Activated CD4-positive, alpha-beta T cell treated with anti-CD3 and anti-CD28 coated beads for 48 hours (primary cell): ENCODE results near the gene LMNB1.
"Not testable (repeated sequence)": the region's sequence is repeated elsewhere in the genome, so short reads cannot be mapped to it uniquely, and the experiment has no call there.

ENCODE experiments used
- DNase-seq: peaks from one replicate; pipeline ENCODE4 v3.0.0-alpha.2; 2020

Gene LMNB1

GRCh38 chr5:126830061-126830460 lies 53.1 kb downstream of the LMNB1 start:
- DNase-seq, result no peak

DNA sequence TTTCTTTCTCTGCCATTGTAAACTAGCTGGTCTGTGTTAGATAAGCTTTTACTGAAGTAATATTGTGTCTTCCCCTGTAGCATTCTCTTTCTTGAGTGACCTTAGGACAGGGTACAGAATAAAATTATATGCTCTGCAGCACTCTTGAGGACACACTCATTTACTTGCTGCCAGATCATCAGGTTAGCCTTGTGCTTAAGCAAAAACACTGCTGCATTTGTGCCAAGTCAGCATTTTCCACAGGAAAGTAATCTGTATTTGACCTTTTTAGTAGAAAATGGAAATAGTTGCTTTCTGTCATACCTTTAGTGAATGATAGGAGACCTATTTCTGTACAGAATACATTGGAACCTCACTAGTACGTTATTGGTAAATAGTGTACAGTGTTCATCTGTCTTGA lies 54.2 kb downstream of the LMNB1 start:
- no peak for DNase-seq

GRCh38 chr5:126836778-126837177 lies 59.8 kb downstream of the LMNB1 start:
- no peak for DNase-seq

- DNase-seq, result no peak
Measured at GRCh38 chr5:126837242-126837641, 60.3 kb downstream of the LMNB1 start.

GRCh38 chr5:126837906-126838539 lies 61.1 kb downstream of the LMNB1 start:
- no peak for DNase-seq

DNA sequence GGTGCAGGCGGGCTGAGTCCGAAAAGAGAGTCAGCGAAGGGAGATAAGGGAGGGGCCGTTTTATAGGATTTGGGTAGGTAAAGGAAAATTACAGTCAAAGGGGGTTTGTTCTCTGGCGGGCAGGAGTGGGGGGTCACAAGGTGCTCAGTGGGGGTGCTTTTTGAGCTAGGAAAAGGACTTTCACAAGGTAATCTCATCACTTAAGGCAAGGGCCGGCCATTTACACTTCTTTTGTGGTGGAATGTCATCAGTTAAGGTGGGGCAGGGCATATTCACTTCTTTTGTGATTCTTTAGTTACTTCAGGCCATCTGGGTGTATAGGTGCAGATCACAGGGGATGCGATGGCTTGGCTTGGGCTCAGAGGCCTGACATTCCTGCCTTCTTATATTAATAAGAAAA lies 62.5 kb downstream of the LMNB1 start:
- DNase-seq, result not testable (repeated sequence)

- DNase-seq, result not testable (repeated sequence)
Measured at GRCh38 chr5:126843375-126843774, 66.4 kb downstream of the LMNB1 start.

DNA sequence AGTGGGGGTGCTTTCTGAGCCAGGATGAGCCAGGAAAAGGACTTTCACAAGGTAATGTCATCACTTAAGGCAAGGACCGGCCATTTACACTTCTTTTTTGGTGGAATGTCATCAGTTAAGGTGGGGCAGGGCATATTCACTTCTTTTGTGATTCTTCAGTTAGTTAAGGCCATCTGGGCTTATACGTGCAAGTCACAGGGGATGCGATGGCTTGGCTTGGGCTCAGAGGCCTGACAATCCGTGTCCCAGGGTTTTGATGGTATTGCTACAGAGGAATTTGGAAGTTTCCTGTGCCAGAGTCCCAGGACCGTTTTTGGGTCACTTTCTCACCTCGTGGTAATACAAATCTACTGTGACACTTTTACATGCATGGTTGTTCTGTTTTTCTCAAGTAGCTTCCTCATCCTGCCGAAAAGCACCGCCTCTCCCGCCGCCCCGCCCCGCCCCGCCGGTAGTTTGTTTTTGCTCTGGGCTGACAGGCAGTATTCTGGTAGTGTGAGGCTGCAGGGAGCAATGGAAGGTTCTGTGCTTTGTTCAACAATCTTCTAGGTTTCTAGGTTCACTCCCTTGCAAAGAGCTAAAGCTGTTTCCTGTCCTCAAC lies 68.6 kb downstream of the LMNB1 start:
- peak; percentile 62 for DNase-seq

DNA sequence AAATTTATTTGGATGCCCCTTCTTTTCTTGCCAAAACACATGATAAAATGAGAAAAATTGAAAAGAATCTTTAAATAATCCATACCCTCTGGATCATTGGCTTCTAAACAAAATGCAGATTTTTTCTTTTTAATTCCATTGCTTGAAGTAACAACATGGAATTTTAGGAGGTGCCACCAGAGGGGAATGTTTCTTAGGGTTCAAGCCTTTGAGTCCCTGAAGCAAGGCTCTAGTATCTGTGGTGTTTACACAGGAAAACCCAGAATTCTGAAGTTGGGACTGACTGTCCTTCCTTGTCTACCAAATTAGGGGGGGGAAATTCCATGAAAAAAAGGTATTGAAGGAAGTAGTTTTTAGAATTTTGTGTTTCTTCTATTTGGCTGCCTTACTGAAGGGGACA lies 69.4 kb downstream of the LMNB1 start:
- DNase-seq, result no peak

DNA sequence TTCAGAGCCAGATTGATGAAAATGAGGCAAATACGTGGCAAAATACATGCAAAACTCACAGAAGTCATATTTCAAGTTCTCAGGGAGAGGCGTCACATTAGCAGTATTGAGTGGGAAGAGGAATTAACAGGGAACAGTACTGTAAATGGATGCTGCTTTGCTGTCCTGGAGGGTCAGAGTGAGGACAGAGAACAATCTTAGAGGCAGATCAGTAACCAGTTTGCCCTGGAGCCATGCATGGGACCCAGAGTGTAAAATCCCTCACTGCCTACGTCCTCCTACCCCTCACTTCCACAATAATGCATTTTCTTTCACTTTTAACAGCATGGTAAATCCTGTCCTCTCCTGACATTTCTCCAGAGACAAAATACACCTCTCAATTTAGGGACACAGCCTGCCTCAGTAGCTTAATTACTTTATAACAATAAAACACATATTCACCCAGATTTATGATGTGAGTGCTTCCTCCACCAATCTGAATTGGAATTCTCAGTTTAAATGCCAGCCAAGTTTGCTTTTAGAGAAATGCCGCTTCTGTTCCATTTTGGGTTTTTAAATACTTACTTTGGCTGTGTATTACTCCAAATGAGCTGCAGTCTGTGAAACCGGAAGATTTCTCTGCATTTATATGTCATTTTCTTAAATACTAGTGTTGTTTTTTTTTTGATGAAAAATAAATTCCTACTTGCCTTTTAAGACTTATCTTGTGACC lies 70.0 kb downstream of the LMNB1 start:
- no peak for DNase-seq

GRCh38 chr5:126847456-126847820 lies 70.5 kb downstream of the LMNB1 start:
- DNase-seq, result no peak

- DNase-seq, result no peak
Measured at GRCh38 chr5:126847826-126848251, 70.9 kb downstream of the LMNB1 start.

DNA sequence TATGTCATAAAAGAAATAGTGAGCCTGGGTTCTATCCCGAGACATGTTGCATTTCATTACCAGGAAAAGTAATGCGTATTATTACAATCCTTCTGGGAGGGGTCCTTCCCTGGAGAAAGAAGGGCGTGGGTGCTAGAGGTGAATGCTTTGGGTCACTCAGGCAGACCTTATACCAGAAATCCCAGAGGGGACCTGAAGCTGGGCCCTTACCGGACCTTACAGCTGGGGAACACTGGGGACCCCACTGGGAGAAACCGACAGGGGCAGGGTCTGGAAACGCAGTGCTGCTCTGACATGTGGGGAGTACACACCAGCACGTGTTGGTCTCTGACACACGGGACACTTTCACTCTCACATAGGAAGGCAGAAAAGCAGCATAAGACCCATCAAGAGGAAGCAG lies 71.3 kb downstream of the LMNB1 start:
- no peak for DNase-seq

DNA sequence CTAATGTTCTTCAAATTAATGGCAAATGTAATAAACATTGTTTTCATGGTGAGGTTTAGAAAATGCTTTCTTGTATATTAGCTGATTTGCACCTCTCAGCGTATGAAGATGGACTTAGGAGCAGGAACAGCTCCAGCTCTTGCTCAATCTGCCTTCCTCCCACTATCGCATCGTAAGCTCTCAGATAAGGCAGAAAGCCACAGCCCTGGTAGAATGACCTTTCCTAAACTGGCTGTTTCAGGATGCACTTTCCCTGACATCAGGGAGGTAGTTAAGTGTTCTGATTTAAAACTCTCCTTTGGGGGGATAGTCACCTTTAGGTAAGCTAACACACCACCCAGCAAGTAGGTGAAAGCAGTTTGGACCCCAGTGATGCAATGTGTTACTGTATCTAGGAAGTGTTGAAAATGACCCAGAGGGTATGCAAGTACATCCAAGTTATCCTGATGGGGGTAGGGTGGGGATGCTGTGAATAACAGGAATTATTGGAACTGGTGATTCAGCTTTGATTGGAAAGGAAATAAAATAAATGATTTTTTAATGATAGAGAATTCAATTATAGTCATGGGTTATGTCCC lies 72.3 kb downstream of the LMNB1 start:
- DNase-seq, result no peak

DNA sequence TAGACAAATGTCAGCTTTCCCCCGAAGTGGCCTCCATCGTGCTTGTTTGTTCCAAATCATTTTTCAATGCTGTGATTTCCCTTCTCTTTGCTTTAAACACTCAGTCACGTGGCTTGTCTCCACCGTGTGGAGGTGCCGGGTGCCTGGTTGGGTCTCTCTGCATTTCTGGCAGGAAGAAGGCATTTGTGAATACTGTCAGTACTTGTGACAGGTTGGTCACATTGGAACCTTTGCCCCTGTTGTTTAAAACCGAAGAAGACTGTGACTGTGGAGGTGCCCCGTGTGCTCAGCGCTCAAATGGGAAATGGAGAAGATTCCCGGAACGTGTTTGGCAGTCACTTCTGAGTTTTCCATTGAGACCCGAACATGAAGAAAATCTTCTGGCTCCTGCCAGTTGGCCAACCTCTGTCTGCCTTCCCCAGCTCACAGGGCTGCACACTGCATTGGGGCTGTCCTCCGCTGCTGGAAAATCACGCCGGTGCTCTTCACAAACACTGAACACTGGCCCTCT lies 74.6 kb downstream of the LMNB1 start:
- DNase-seq, result peak; percentile 21

GRCh38 chr5:126852091-126852571 lies 75.2 kb downstream of the LMNB1 start:
- no peak for DNase-seq

DNA sequence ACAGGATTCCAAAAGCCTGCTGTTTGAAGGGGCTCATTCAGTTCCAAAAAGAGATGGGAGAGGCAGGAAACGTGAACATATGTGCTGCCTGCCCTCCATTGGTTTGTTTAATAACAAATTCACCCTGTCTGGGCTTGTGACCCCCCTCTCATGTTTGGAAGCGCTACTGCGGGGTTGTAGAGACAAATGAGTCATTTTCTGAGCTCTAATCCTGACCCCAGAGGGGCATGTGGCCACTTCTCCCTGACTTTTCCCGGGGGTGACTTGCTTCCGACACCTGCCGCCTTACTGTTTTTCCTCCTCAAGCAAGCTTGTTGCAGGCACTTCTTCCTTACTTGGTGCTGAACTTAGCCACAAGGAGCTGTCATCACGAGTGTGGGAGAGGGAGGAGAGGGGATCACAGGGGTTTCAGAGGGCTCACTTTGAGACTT lies 75.9 kb downstream of the LMNB1 start:
- no peak for DNase-seq

GRCh38 chr5:126853541-126854307 lies 76.8 kb downstream of the LMNB1 start:
- peak; percentile 38 for DNase-seq

GRCh38 chr5:126854526-126855110 lies 77.7 kb downstream of the LMNB1 start:
- no peak for DNase-seq

- no peak for DNase-seq
Measured at GRCh38 chr5:126855266-126855665, 78.3 kb downstream of the LMNB1 start.

DNA sequence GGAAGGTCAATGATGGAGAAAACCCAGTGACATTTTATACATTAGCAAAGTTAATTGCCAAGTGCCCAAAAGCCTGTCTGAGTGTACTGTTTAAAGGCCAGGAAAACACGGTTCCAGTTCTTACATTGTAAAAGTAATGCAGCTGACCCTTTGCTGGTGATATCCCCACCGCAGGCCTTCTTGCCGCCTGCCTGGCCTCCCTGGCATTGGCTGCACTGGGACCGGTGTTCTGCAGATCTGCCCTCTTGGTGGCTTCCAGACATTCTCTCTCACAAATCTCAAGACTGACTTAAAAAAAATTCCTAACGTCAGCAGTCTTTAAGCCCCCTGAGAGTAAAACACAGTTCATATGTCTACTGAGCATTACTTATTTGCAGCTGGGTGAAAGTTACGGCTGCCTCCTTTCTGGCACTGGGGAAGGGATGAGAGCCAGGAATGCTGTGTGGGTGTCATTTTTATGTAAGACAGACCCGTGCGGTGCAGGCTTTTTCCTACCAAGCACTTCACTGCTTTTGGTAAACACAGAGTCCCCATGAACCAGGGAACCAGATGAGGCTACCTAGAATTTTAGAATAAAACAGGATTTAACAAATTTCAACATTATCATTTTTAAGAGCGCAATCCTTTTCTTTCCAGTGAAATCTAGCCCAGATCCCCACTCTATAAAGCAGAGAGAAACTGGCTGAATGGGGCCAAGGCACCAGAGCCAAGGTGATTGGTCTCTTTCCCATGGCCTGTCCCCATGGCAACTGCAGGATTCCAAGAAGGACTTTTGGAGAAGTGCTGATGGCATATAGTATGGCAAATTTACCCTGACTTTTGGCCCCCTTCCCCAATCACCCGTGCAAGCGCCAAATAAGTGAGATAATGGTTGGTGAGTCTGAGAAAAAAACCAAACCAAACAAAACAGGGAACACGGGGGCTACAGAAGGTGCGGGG lies 80.8 kb downstream of the LMNB1 start:
- DNase-seq, result no peak
